Stimulated activated CD8-positive, alpha-beta memory T cell treated with anti-CD3 and anti-CD28 coated beads, Interleukin-7, amount 100 ng/mL, for 1 hour (primary cell): ENCODE data around the gene CEP164.

Experiments used
- DNase-seq, 2 donors: peaks; one replicate each; pipeline ENCODE4 v3.0.0-alpha.2; 2020; ENCODE audit warnings: low read depth in 2 of 2

The CEP164 gene

DNA sequence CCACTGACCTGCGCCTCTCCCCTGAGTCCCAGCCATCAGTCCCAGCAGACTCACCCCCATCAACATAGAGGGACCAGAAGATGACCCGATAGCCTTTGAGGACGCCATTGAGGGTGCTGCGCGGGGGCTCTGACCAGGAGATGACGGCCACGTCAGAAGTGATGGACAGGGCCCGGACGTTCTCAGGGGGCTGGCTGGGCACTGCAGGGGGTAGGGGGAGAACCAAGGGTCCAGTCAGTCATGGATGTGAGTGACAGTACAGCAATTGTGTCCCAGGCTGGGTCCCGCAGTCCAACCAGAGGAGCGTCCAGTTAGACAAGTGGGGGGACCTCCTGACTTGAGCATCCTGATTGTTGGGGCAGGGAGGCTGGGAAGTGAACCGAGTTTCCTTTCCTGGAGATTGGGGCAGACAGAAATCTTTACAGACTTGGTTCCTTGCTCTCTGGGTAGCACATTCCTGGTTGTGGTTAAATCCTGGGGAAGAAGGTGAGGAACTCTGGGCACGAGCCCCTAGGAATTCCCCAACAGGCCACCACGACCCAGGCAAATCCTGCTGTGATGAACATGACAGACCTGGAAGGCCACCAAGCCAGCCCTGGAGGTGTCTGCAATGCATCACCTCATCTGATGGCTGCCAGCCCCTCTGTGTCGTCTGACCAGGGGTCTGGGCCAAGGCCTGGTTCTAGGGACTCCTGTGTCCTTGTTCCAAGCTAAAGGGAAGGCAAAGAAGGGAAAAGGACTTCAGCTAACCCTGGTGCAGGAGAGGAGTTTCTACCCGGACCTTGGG is 133.9 kb downstream of the CEP164 start:
- no peak for DNase-seq

DNA sequence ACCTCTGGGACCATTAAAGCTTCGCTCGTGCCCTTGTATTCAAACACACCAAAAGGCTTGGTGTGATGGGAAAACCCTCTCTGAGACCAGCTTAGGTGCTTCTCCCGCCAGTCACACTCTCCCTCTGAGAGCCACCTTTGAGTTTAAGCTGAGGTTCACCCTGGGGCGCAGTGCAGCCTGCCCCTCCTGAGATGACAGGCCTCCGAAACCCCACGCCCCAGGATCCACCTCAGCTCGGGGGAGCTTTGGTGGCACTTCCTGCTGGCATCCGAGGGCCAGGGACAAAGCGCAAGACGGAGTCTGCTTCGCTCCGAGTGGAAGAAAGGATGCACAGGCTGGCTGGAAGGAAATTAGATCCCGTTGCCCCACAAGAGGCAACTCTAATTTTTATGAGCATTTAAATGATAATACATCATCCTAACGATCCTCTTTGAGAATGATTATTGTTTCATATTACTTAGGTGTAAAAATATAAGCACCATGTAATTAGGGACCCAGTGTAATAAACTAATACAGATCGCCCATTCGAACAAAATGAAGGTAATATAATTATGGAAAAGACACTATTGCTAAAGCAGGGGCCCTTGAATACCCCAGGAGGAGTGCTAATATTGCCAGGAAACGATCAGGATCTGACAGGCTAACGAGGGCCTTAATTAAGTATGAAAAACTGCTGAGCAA is 134.7 kb downstream of the CEP164 start:
- no peak for DNase-seq

DNA sequence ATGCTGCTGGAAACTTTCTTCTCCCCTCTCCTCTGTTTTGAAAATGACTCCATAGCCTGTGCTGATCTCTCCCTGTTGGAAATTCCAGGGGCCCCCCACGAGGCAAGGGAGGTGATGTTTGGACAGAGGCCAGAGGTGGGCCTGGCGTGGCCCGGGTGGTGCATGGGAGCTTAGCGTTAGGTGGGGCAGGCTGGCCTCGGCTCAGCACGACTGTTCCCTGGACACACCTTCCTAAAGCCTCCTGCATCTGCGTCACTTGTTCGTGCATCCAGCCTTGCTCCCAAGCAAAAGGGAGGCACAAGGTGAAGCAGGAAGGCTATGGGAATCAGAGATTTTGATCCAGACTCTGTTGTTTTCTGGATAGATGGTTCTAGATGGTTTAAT is 135.2 kb downstream of the CEP164 start:
- no peak for DNase-seq
